ENCODE results near the gene CHTOP. TPM values are rescaled to one million over a fixed set of nuclear protein-coding genes. Genes with fewer than 3 reads are reported as not detected.

Gene CHTOP
- total RNA-seq, 1 donor from 2014 or later, result 114 TPM

DNA sequence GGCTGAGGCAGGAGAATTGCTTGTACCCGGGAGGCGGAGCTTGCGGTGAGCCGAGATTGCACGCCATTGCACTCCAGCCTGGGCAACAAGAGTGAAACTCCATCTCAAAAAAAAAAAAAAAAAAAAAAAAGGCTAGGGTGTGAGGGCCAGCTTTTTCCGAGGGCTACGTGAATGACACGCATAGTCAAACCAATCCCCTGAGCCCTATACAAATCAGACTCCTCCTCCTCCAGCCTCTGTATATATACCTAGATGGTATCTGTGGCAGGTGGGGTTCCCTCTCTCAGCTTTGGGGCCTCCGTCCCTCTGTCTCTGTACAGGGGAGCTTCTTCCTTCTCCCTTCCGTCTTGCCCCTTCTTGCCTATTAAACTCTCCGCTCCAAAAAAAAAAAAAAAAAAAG lies 27.7 kb upstream of the CHTOP start:
- H3K9me3 Mint-ChIP-seq, result no peaks in the 10 kb centered on the region
- peaks cover 36% of the 10 kb centered on the region for H3K4me1 Mint-ChIP-seq
- no peaks in the 10 kb centered on the region for H3K27me3 Mint-ChIP-seq (ENCODE audit: low read depth)
- TF ChIP-seq CTCF (IDR thresholded peaks at IDR 0.05; ENCODE audit: unreplicated experiment), result no peak
- H3K4me3 Mint-ChIP-seq, result no peak overlapping the region
- DNase-seq (ENCODE audit: low spot score in 2 of 2, unreplicated experiment in 2 of 2), result no peak
- H3K27ac Mint-ChIP-seq, result no peak overlapping the region
- peaks cover 3% of the 10 kb centered on the region for H3K36me3 Mint-ChIP-seq

GRCh38 chr1:153607381-153607780 lies 26.5 kb upstream of the CHTOP start:
- Mint-ChIP-seq H3K36me3 (peaks cover 3% of the 10 kb centered on the region), H3K27ac (no peak overlapping the region), H3K4me1 (peaks cover 48% of the 10 kb centered on the region), H3K9me3 (no peaks in the 10 kb centered on the region), H3K4me3 (no peak overlapping the region), H3K27me3 (ENCODE audit: low read depth) (no peaks in the 10 kb centered on the region)
- no peak for DNase-seq (ENCODE audit: low spot score in 2 of 2, unreplicated experiment in 2 of 2)
- no peak for TF ChIP-seq CTCF (IDR thresholded peaks at IDR 0.05; ENCODE audit: unreplicated experiment)

- Mint-ChIP-seq H3K4me1 (peaks cover 54% of the 10 kb centered on the region), H3K27ac (peak overlapping the region; percentile 92), H3K27me3 (ENCODE audit: low read depth) (no peaks in the 10 kb centered on the region), H3K36me3 (peaks cover 3% of the 10 kb centered on the region), H3K4me3 (no peak overlapping the region), H3K9me3 (no peaks in the 10 kb centered on the region)
- TF ChIP-seq CTCF (IDR thresholded peaks at IDR 0.05; ENCODE audit: unreplicated experiment), result no peak
- DNase-seq (ENCODE audit: low spot score in 2 of 2, unreplicated experiment in 2 of 2), result no peak
Measured at GRCh38 chr1:153608089-153608682, 25.7 kb upstream of the CHTOP start.

DNA sequence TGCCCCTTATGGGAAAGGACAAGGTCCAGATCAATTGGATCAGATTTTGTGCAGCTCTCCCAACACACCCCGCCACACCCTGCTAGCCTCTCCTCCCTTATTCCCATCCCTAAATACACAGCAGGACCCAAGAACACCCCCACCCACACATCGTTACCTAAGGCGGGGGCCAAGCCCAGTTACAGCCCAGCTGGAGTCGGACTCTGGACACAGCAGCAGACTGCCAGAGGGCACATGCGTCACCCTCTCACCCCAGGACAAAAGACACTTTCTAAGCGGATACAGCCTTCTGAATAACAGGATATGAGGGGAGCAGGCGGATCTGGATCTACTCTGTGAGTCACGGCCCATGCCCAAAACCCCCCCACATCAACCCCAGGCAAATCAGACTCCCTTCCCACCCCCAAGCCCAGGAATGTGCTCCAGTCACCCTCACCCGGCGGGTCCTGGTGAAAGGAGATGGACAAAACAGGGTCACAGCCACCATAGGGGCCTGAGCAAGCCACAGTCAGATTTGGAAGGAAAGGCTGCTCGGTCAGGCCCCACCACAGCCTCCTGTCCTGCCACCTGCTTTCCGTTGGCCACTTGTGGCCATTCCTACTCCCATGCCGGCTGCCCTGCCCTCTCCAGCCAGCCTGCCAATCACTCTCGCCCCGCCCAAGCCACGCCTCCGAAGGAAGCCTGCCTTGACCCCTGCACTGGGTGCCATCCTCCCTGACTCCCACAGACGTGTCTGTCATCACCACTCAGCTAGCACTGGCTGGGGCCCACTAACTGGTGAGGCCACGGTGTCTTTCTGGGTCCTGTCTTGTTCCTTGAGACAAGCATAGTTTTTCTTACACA lies 24.9 kb upstream of the CHTOP start:
- no peak for DNase-seq (ENCODE audit: low spot score in 2 of 2, unreplicated experiment in 2 of 2)
- Mint-ChIP-seq H3K4me1 (peaks cover 59% of the 10 kb centered on the region), H3K4me3 (peak overlapping the region; percentile 28), H3K9me3 (no peaks in the 10 kb centered on the region), H3K36me3 (peaks cover 3% of the 10 kb centered on the region), H3K27ac (peak overlapping the region; percentile 92), H3K27me3 (ENCODE audit: low read depth) (no peaks in the 10 kb centered on the region)
- no peak for TF ChIP-seq CTCF (IDR thresholded peaks at IDR 0.05; ENCODE audit: unreplicated experiment)

GRCh38 chr1:153609585-153609907 lies 24.3 kb upstream of the CHTOP start:
- Mint-ChIP-seq H3K27me3 (ENCODE audit: low read depth) (no peaks in the 10 kb centered on the region), H3K36me3 (peaks cover 3% of the 10 kb centered on the region), H3K4me3 (no peak overlapping the region), H3K4me1 (peaks cover 65% of the 10 kb centered on the region), H3K27ac (peak overlapping the region; percentile 13), H3K9me3 (no peaks in the 10 kb centered on the region)
- no peak for TF ChIP-seq CTCF (IDR thresholded peaks at IDR 0.05; ENCODE audit: unreplicated experiment)
- DNase-seq (ENCODE audit: low spot score in 2 of 2, unreplicated experiment in 2 of 2), result no peak
